ENCODE data around the gene STN1.

GRCh38 chr10:103856797-103857170, 61.2 kb downstream of the STN1 start:
- TF ChIP-seq POLR2A (IDR thresholded peaks at IDR 0.05) = no peak
- TF ChIP-seq, protein P1, sequence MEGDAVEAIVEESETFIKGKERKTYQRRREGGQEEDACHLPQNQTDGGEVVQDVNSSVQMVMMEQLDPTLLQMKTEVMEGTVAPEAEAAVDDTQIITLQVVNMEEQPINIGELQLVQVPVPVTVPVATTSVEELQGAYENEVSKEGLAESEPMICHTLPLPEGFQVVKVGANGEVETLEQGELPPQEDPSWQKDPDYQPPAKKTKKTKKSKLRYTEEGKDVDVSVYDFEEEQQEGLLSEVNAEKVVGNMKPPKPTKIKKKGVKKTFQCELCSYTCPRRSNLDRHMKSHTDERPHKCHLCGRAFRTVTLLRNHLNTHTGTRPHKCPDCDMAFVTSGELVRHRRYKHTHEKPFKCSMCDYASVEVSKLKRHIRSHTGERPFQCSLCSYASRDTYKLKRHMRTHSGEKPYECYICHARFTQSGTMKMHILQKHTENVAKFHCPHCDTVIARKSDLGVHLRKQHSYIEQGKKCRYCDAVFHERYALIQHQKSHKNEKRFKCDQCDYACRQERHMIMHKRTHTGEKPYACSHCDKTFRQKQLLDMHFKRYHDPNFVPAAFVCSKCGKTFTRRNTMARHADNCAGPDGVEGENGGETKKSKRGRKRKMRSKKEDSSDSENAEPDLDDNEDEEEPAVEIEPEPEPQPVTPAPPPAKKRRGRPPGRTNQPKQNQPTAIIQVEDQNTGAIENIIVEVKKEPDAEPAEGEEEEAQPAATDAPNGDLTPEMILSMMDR (IDR thresholded peaks at IDR 0.05) = no peak

Data from testis (tissue), 2 donors.